NCI-H2029 (cell line): ENCODE data around the gene HUWE1.
A peak's percentile ranks its signal among the peaks of the same experiment; 100 is the strongest.

Experiments used
- DNase-seq: peaks from one replicate; lab custom pipeline; 2025; lab: John Stamatoyannopoulos, UW

HUWE1 gene

GRCh38 chrX:53684415-53685192, 1.9 kb downstream of the HUWE1 start:
- DNase-seq: no peak

- peak; percentile 98 for DNase-seq
Observed at GRCh38 chrX:53683556-53684414, 2.7 kb downstream of the HUWE1 start.

GRCh38 chrX:53682885-53683555, 3.5 kb downstream of the HUWE1 start:
- DNase-seq: peak; percentile 13

GRCh38 chrX:53681661-53682060, 4.9 kb downstream of the HUWE1 start:
- DNase-seq: no peak

- no peak for DNase-seq
Observed at GRCh38 chrX:53678667-53679066, 7.9 kb downstream of the HUWE1 start.

- no peak for DNase-seq
Observed at GRCh38 chrX:53677286-53677685, 9.2 kb downstream of the HUWE1 start.

GRCh38 chrX:53674581-53674980, 11.9 kb downstream of the HUWE1 start:
- no peak for DNase-seq

GRCh38 chrX:53669258-53669657, 17.3 kb downstream of the HUWE1 start:
- no peak for DNase-seq

- DNase-seq: no peak
Observed at GRCh38 chrX:53666171-53666570, 20.3 kb downstream of the HUWE1 start.

- DNase-seq: no peak
Observed at GRCh38 chrX:53660004-53660403, 26.5 kb downstream of the HUWE1 start.

GRCh38 chrX:53659039-53659438, 27.5 kb downstream of the HUWE1 start:
- no peak for DNase-seq

- DNase-seq: no peak
Observed at GRCh38 chrX:53656845-53657244, 29.7 kb downstream of the HUWE1 start.

- no peak for DNase-seq
Observed at GRCh38 chrX:53654376-53654775, 32.1 kb downstream of the HUWE1 start.

- no peak for DNase-seq
Observed at GRCh38 chrX:53644751-53645150, 41.8 kb downstream of the HUWE1 start.

GRCh38 chrX:53642337-53642736, 44.2 kb downstream of the HUWE1 start:
- no peak for DNase-seq

GRCh38 chrX:53639257-53639656, 47.3 kb downstream of the HUWE1 start:
- no peak for DNase-seq

- no peak for DNase-seq
Observed at GRCh38 chrX:53637479-53637878, 49.0 kb downstream of the HUWE1 start.

GRCh38 chrX:53631156-53631555, 55.4 kb downstream of the HUWE1 start:
- no peak for DNase-seq

GRCh38 chrX:53630261-53630660, 56.3 kb downstream of the HUWE1 start:
- no peak for DNase-seq

- DNase-seq: no peak
Observed at GRCh38 chrX:53622431-53622830, 64.1 kb downstream of the HUWE1 start.

GRCh38 chrX:53621418-53621986, 65.0 kb downstream of the HUWE1 start:
- DNase-seq: no peak

GRCh38 chrX:53616946-53617345, 69.6 kb downstream of the HUWE1 start:
- DNase-seq: no peak
